PC-3 (cell line): ENCODE measurements around the gene PDIK1L. TPM values are rescaled to one million over a fixed set of nuclear protein-coding genes. Genes with fewer than 3 reads are reported as not detected.
A peak's percentile ranks its signal among the peaks of the same experiment; 100 is the strongest.

ENCODE experiments used
- ATAC-seq: fragments of 200-7000 bp; cut with Tn5 transposase; 2 replicates; pipeline ENCODE4 v1.9.1; 2020; ENCODE audit warnings: mild to moderate bottlenecking, moderate library complexity
- BruUV-seq: library from RNA; stranded (reverse); fragments of 400-500 nt; replicated peaks from 2 replicates; lab custom pipeline; 2021; lab: Mats Ljungman, UMichigan
- CTCF ChIA-PET: fragments of 300-600 bp; sonication (Branson Sonifier 250); formaldehyde crosslinking; loops from one replicate; lab custom pipeline; 2022; ENCODE audit warnings: antibody characterized with exemption; lab: Charles Lee
- POLR2A ChIA-PET: fragments of 300-600 bp; sonication (Branson Sonifier 250); formaldehyde crosslinking; loops from one replicate; lab custom pipeline; 2022; ENCODE audit warnings: antibody characterized with exemption; ENCODE audit not compliant: unreplicated experiment; lab: Charles Lee
- DNase-seq: peaks from one replicate; pipeline ENCODE4 v3.0.0-alpha.2; 2015
- H2AFZ ChIP-seq: fragments of 300-600 bp; sonication (generic); 2 replicates; pipeline ENCODE4 v1.6.0; 2016; ENCODE audit warnings: antibody characterized with exemption, low read length
- H3F3A ChIP-seq: fragments of 300-600 bp; sonication (generic); one replicate; pipeline ENCODE4 v1.6.0; 2017; ENCODE audit warnings: antibody characterized with exemption, low read length, control low read depth, mild to moderate bottlenecking; ENCODE audit not compliant: unreplicated experiment
- H3K27ac ChIP-seq: fragments of 300-600 bp; sonication (generic); 2 replicates; pipeline ENCODE4 v1.5.1; 2016; ENCODE audit warnings: mild to moderate bottlenecking, low read length
- H3K27me3 ChIP-seq: fragments of 300-600 bp; sonication (generic); 2 replicates; pipeline ENCODE4 v1.6.1; 2016; ENCODE audit warnings: low read length, mixed read lengths
- H3K36me3 ChIP-seq: fragments of 300-600 bp; sonication (generic); 2 replicates; pipeline ENCODE4 v1.6.1; 2016; ENCODE audit warnings: low read depth, mixed run types, low read length, mixed read lengths
- H3K4me1 ChIP-seq: fragments of 300-600 bp; sonication (generic); 2 replicates; pipeline ENCODE4 v1.5.1; 2016; ENCODE audit warnings: low read length; ENCODE audit not compliant: insufficient read depth
- H3K4me2 ChIP-seq: fragments of 300-600 bp; sonication (generic); 2 replicates; pipeline ENCODE4 v1.6.0; 2016; ENCODE audit warnings: low read length
- H3K4me3 ChIP-seq: fragments of 300-600 bp; sonication (generic); 2 replicates; pipeline ENCODE4 v1.5.1; 2016; ENCODE audit warnings: mild to moderate bottlenecking, low read length, mixed read lengths
- H3K79me2 ChIP-seq: fragments of 300-600 bp; sonication (generic); 2 replicates; pipeline ENCODE4 v1.6.1; 2017; ENCODE audit warnings: low read length, mixed read lengths
- H3K9ac ChIP-seq: fragments of 300-600 bp; sonication (generic); 2 replicates; pipeline ENCODE4 v1.6.0; 2016; ENCODE audit warnings: mild to moderate bottlenecking, low read length
- H3K9me2 ChIP-seq: fragments of 300-600 bp; sonication (generic); replicated peaks from 2 replicates; pipeline ENCODE4 v1.6.1; 2016; ENCODE audit warnings: mixed run types, low read length, mixed read lengths
- H3K9me3 ChIP-seq: fragments of 300-600 bp; sonication (generic); 2 replicates; pipeline ENCODE4 v1.6.1; 2016; ENCODE audit warnings: low read length, mixed read lengths
- H4K20me1 ChIP-seq: fragments of 300-600 bp; sonication (generic); 2 replicates; pipeline ENCODE4 v1.6.1; 2016; ENCODE audit warnings: low read length, mixed read lengths
- CTCF ChIP-seq: fragments of 300-600 bp; sonication (generic); conservative IDR thresholded peaks from 2 replicates; pipeline ENCODE4 v1.5.1; 2017; ENCODE audit warnings: antibody characterized with exemption, low read depth, mild to moderate bottlenecking, low read length
- EZH2 ChIP-seq: fragments of 300-600 bp; sonication (generic); IDR thresholded peaks from one replicate; pipeline ENCODE4 v1.6.1; 2017; ENCODE audit warnings: antibody characterized with exemption, mild to moderate bottlenecking, low read length; ENCODE audit not compliant: unreplicated experiment
- EZH2phosphoT487 ChIP-seq: fragments of 300-600 bp; sonication (generic); IDR thresholded peaks from 2 replicates; pipeline ENCODE4 v1.6.1; 2018; ENCODE audit warnings: mild to moderate bottlenecking, antibody characterized with exemption, low read length, borderline replicate concordance
- intact Hi-C: fragments of 100-400 bp; cut with micrococcal nuclease; formaldehyde crosslinking; loops from 2 replicates; pipeline ENCODE4 v1.9.0; 2023
- total RNA-seq: library from RNA; depleted of rRNA; stranded (reverse); fragments of >200 nt; gene quantifications from 2 replicates; pipeline ENCODE4 v1.2.3, GENCODE V29; 2014

PDIK1L gene
- total RNA-seq, 1 experiment from 2014 or later: 5.2 TPM

DNA sequence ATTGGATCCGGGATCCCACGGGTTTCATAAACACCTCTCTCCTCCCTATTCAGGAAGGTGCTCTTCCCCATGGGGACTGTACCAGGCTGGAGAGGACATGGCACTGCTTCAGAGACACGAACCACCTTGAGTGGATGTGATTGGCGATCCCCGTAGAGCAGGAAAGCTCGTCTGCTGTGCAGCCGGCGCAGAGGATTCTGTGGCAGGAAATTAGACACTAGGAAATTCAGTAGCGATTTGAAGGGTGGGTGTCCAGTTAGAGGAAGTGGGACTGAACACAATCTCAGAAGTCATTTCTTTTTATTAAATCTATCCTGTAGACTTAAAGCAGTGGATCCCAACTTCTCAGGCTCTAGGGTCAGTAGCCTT is 767 bp downstream of the PDIK1L start:
- intact Hi-C loops: loop anchor here (1.0 kb wide), 1 partner anchor 10 kb away; no protein-coding TSS in a partner anchor
- no peaks in the 10 kb centered on the region for H3K9me3 ChIP-seq
- no peaks in the 10 kb centered on the region for H3F3A ChIP-seq
- peak overlapping the region; percentile 97 for H3K4me3 ChIP-seq
- H2AFZ ChIP-seq: peak overlapping the region; percentile 96
- H3K36me3 ChIP-seq: peaks cover 11% of the 10 kb centered on the region
- TF ChIP-seq CTCF: no peak
- TF ChIP-seq EZH2: no peak
- no peak for TF ChIP-seq EZH2phosphoT487
- no peaks in the 10 kb centered on the region for H3K9me2 ChIP-seq
- ChIA-PET POLR2A (interaction anchor here (0.5 kb wide), 1 partner anchor 592 kb away, joined by 3 read pairs; no protein-coding TSS in a partner anchor), CTCF (interaction anchor here (0.9 kb wide), 1 partner anchor 57 kb away, joined by 3 read pairs; the partner anchor contains the start of gene ZNF593)
- H3K79me2 ChIP-seq: peaks cover 30% of the 10 kb centered on the region
- ATAC-seq (peak; percentile 18), DNase-seq (no peak)
- H3K4me1 ChIP-seq: peaks cover 18% of the 10 kb centered on the region
- H4K20me1 ChIP-seq: no peaks in the 10 kb centered on the region
- no peaks in the 10 kb centered on the region for H3K27me3 ChIP-seq
- H3K4me2 ChIP-seq: peak overlapping the region; percentile 84
- no TSS peak for BruUV-seq
- H3K27ac ChIP-seq: peak overlapping the region; percentile 49; the same call in 1 of the 2 replicates
- peak overlapping the region; percentile 94 for H3K9ac ChIP-seq

DNA sequence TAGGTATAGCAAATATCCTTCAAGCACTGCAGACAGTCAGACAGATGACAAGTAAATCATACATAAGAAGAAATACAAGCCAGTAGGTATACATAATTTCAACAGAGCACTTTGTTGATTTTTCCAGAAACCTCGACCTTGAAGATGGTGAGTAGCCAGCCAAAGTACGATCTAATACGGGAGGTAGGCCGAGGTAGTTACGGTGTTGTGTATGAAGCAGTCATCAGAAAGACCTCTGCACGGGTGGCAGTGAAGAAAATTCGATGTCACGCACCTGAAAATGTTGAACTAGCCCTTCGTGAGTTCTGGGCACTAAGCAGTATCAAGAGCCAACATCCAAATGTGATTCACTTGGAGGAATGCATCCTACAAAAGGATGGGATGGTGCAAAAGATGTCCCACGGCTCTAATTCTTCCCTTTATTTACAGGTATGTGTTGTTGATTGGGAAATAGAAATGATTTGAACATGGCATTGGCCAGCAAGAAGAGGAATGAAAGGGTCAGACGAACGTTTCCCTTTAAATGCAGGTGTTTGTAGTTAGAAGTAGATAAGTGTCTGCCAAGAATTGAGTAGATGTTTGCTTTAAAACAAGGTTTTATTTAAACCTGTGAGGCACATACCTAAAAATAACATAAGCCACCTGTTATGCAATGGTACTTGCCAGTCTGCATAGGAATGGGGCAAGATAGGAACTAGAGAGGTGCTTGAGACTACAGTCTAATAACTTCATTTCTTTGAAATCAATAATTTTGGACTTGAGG is 2.7 kb downstream of the PDIK1L start:
- H3K79me2 ChIP-seq: peaks cover 30% of the 10 kb centered on the region
- no peak overlapping the region for H3K27ac ChIP-seq
- TF ChIP-seq CTCF (no peak), EZH2 (no peak), EZH2phosphoT487 (no peak)
- H3K9me2 ChIP-seq: no peaks in the 10 kb centered on the region
- peaks cover 18% of the 10 kb centered on the region for H3K4me1 ChIP-seq
- H3K36me3 ChIP-seq: peaks cover 19% of the 10 kb centered on the region
- no peaks in the 10 kb centered on the region for H3F3A ChIP-seq
- DNase-seq (no peak), ATAC-seq (no peak)
- H3K4me3 ChIP-seq: no peak overlapping the region
- no peaks in the 10 kb centered on the region for H3K9me3 ChIP-seq
- ChIA-PET POLR2A (no interaction called here), CTCF (no interaction called here)
- intact Hi-C loops: no loop called here
- H3K4me2 ChIP-seq: no peak overlapping the region
- BruUV-seq: no TSS peak
- no peaks in the 10 kb centered on the region for H3K27me3 ChIP-seq
- no peak overlapping the region for H2AFZ ChIP-seq
- H4K20me1 ChIP-seq: no peaks in the 10 kb centered on the region
- no peak overlapping the region for H3K9ac ChIP-seq

DNA sequence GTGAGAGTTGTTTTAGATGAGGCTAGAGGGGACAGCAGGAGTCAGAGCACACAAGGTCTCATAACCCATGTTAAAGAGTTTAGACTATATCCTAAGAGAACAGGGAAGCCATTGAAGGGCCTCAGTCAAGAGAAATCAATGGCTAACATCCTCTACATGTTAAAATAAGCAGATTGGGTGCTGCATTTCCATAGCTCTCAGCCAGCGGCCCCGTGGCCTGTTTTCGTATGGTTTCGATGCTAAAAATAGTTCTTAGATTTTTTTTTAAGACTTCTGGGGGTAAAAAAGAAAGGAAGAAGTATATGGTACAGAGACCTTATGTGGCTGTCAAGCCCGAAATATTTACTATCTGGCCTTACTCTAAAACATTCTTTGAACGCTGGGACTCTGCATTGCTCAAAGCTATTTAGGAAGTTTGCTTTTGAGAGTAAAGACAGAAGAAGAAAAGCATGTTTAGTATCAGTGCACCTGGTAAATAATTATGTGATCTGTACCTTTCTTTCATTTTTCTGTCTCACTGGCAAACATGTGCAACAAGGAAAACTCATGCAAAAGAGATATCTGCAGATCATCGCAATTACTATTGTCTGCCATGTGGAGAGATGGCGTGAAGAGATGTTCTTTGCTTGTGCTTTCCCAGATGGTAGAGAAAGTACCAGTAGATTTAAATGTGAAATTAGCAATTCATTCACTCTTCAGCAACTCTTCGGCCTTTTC is 8.4 kb downstream of the PDIK1L start:
- no peak for ATAC-seq
- ChIA-PET CTCF (no interaction called here), POLR2A (no interaction called here)

More for the DNA sequence above, 8.4 kb downstream of the PDIK1L start:
- intact Hi-C loops: no loop called here
- no peaks in the 10 kb centered on the region for H4K20me1 ChIP-seq
- H3K9me2 ChIP-seq: no peaks in the 10 kb centered on the region
- no TSS peak for BruUV-seq
- no peak overlapping the region for H3K9ac ChIP-seq
- H3K4me2 ChIP-seq: no peak overlapping the region
- no peaks in the 10 kb centered on the region for H3K9me3 ChIP-seq
- H3K79me2 ChIP-seq: peaks cover 27% of the 10 kb centered on the region
- H2AFZ ChIP-seq: no peak overlapping the region
- H3K27me3 ChIP-seq: no peaks in the 10 kb centered on the region
- TF ChIP-seq EZH2 (no peak), CTCF (no peak), EZH2phosphoT487 (no peak)
- H3K4me1 ChIP-seq: peaks cover 39% of the 10 kb centered on the region
- DNase-seq: no peak
- H3K36me3 ChIP-seq: peaks cover 10% of the 10 kb centered on the region; the same call in 1 of the 2 replicates
- H3K27ac ChIP-seq: no peak overlapping the region
- no peak overlapping the region for H3K4me3 ChIP-seq
- H3F3A ChIP-seq: peaks cover 13% of the 10 kb centered on the region
